Uterus (tissue), 4 donors: ENCODE results near the gene ANKRD13B. TPM values are rescaled to one million over a fixed set of nuclear protein-coding genes. Genes with fewer than 3 reads are reported as not detected.

Experiments
- DNase-seq, 2 donors: peaks; one replicate each; pipeline ENCODE4 v3.0.0-alpha.2; 2019 to 2020
- H3K27ac ChIP-seq, 2 donors: fragments of 200-600 bp; sonication (generic); 1 replicate in 1 of 2; 2 replicates in 1 of 2; pipeline ENCODE4 v1.5.1; 2016 to 2018
- H3K27me3 ChIP-seq, 2 donors: fragments of 200-600 bp; sonication (generic); one replicate each; pipeline ENCODE4 v1.5.1; 2018 to 2019; ENCODE audit warnings: control low read depth in 1 of 2
- H3K36me3 ChIP-seq, 2 donors: fragments of 200-600 bp; sonication (generic); one replicate each; pipeline ENCODE4 v1.5.1; 2019; ENCODE audit warnings: control low read depth in 1 of 2
- H3K4me1 ChIP-seq, 2 donors: fragments of 200-600 bp; sonication (generic); one replicate each; pipeline ENCODE4 v1.5.1; 2018 to 2019; ENCODE audit warnings: control low read depth in 1 of 2
- H3K4me3 ChIP-seq, 2 donors: fragments of 200-600 bp; sonication (generic); 1 replicate in 1 of 2; 2 replicates in 1 of 2; pipeline ENCODE4 v1.5.1; 2018 to 2019; ENCODE audit warnings: mild to moderate bottlenecking in 1 of 2
- H3K9me3 ChIP-seq, 2 donors: fragments of 200-600 bp; sonication (generic); one replicate each; pipeline ENCODE4 v1.5.1; 2019; ENCODE audit warnings: control low read depth in 1 of 2
- CTCF ChIP-seq, 4 experiments: fragments of 200-600 bp in 2 of 4; fragments of 450-650 bp in 2 of 4; sonication (generic) in 2 of 4; IDR thresholded peaks; one replicate each; pipeline ENCODE4 v1.5.1; 2016 to 2019; ENCODE audit warnings: antibody characterized with exemption in 4 of 4, mild to moderate bottlenecking in 2 of 4, moderate library complexity in 1 of 4
- POLR2A ChIP-seq, 2 donors: fragments of 450-650 bp; IDR thresholded peaks; one replicate each; pipeline ENCODE4 v1.6.1; 2016; ENCODE audit warnings: antibody characterized with exemption in 2 of 2, mild to moderate bottlenecking in 1 of 2, moderate library complexity in 1 of 2
- intact Hi-C: fragments of 100-400 bp; cut with DNase I; formaldehyde crosslinking; loops from one replicate; pipeline ENCODE4 v1.15.1; 2023; ENCODE audit warnings: low total_unique reads
- total RNA-seq, 4 donors: library from RNA; depleted of rRNA in 3 of 4; stranded (reverse); fragments of >200 nt in 3 of 4; gene quantifications; one replicate each; pipeline versions ENCODE4 v1.1.0 to v1.2.4, GENCODE V29; 2014 to 2023
- donor health status: DM: yes; HTN: yes; CAD: no.

Gene ANKRD13B
- total RNA-seq, 4 donors from 2014 or later: 2.8 to 17.0 (median 12.7) TPM

- peaks cover 0 to 11% of the 10 kb centered on the region in 2 donors for H3K27me3 ChIP-seq
- DNase-seq: no peak
- no peak for TF ChIP-seq CTCF (IDR thresholded peaks at IDR 0.05)
- TF ChIP-seq POLR2A (IDR thresholded peaks at IDR 0.05): no peak
- H3K4me3 ChIP-seq: no peak overlapping the region
- H3K27ac ChIP-seq: no peak overlapping the region
- intact Hi-C loops: no loop called here
- H3K4me1 ChIP-seq: peaks cover 0 to 26% of the 10 kb centered on the region in 2 donors
- no peaks in the 10 kb centered on the region for H3K36me3 ChIP-seq
- H3K9me3 ChIP-seq: no peaks in the 10 kb centered on the region
Measured at GRCh38 chr17:29614349-29615047, 21.6 kb downstream of the ANKRD13B start.

- no peak for TF ChIP-seq POLR2A (IDR thresholded peaks at IDR 0.05)
- TF ChIP-seq CTCF (IDR thresholded peaks at IDR 0.05): no peak
- Histone ChIP-seq H3K27me3 (peaks cover 0 to 11% of the 10 kb centered on the region in 2 donors), H3K27ac (no peak overlapping the region), H3K4me1 (peaks cover 0 to 26% of the 10 kb centered on the region in 2 donors), H3K36me3 (no peaks in the 10 kb centered on the region), H3K4me3 (no peak overlapping the region), H3K9me3 (no peaks in the 10 kb centered on the region)
- intact Hi-C loops: no loop called here
- DNase-seq: peak in 1 of 2 donors; percentile 37
Measured at GRCh38 chr17:29615048-29615385, 22.1 kb downstream of the ANKRD13B start.

- peaks cover 0 to 11% of the 10 kb centered on the region in 2 donors for H3K27me3 ChIP-seq
- H3K4me1 ChIP-seq: peaks cover 0 to 26% of the 10 kb centered on the region in 2 donors
- peak; percentile 42 to 76 for TF ChIP-seq POLR2A (IDR thresholded peaks at IDR 0.05)
- TF ChIP-seq CTCF (IDR thresholded peaks at IDR 0.05): peak in 1 of 4 experiments; percentile 24
- intact Hi-C loops: no loop called here
- no peaks in the 10 kb centered on the region for H3K36me3 ChIP-seq
- DNase-seq: peak; percentile 82 to 89
- no peak overlapping the region for H3K27ac ChIP-seq
- no peaks in the 10 kb centered on the region for H3K9me3 ChIP-seq
- peak overlapping the region; percentile 34 to 37 for H3K4me3 ChIP-seq
Measured at GRCh38 chr17:29615492-29616299, 22.8 kb downstream of the ANKRD13B start.

GRCh38 chr17:29616300-29617048 is 23.5 kb downstream of the ANKRD13B start:
- Histone ChIP-seq H3K4me3 (peak overlapping the region; percentile 34 to 37), H3K36me3 (no peaks in the 10 kb centered on the region), H3K9me3 (no peaks in the 10 kb centered on the region), H3K27ac (no peak overlapping the region), H3K4me1 (peaks cover 0 to 26% of the 10 kb centered on the region in 2 donors), H3K27me3 (peaks cover 0 to 11% of the 10 kb centered on the region in 2 donors)
- no peak for DNase-seq
- TF ChIP-seq CTCF (IDR thresholded peaks at IDR 0.05) (no peak), POLR2A (IDR thresholded peaks at IDR 0.05) (no peak)
- intact Hi-C loops: no loop called here
